Measurements from ENCODE around the gene CREB5.

The CREB5 gene

GRCh38 chr7:28674359-28674782 lies 262.1 kb downstream of the CREB5 start:
- no peak for TF ChIP-seq GATA3 (IDR thresholded peaks at IDR 0.05; ENCODE audit: low read depth, low read length)
- TF ChIP-seq GATA2 (IDR thresholded peaks at IDR 0.05; ENCODE audit: low read depth, low read length), result no peak

- TF ChIP-seq GATA3 (IDR thresholded peaks at IDR 0.05; ENCODE audit: low read depth, low read length) (no peak), GATA2 (IDR thresholded peaks at IDR 0.05; ENCODE audit: low read depth, low read length) (no peak)
Measured at GRCh38 chr7:28675429-28675828, 263.1 kb downstream of the CREB5 start.

- TF ChIP-seq GATA3 (IDR thresholded peaks at IDR 0.05; ENCODE audit: low read depth, low read length) (no peak), GATA2 (IDR thresholded peaks at IDR 0.05; ENCODE audit: low read depth, low read length) (no peak)
Measured at GRCh38 chr7:28677668-28678067, 265.4 kb downstream of the CREB5 start.

GRCh38 chr7:28678431-28678965 lies 266.2 kb downstream of the CREB5 start:
- TF ChIP-seq GATA2 (IDR thresholded peaks at IDR 0.05; ENCODE audit: low read depth, low read length) (no peak), GATA3 (IDR thresholded peaks at IDR 0.05; ENCODE audit: low read depth, low read length) (no peak)

GRCh38 chr7:28681693-28682310 lies 269.5 kb downstream of the CREB5 start:
- TF ChIP-seq GATA2 (IDR thresholded peaks at IDR 0.05; ENCODE audit: low read depth, low read length) (no peak), GATA3 (IDR thresholded peaks at IDR 0.05; ENCODE audit: low read depth, low read length) (no peak)

GRCh38 chr7:28682801-28683200 lies 270.5 kb downstream of the CREB5 start:
- TF ChIP-seq GATA3 (IDR thresholded peaks at IDR 0.05; ENCODE audit: low read depth, low read length) (no peak), GATA2 (IDR thresholded peaks at IDR 0.05; ENCODE audit: low read depth, low read length) (no peak)

GRCh38 chr7:28684650-28685241 lies 272.4 kb downstream of the CREB5 start:
- TF ChIP-seq GATA2 (IDR thresholded peaks at IDR 0.05; ENCODE audit: low read depth, low read length), result no peak
- no peak for TF ChIP-seq GATA3 (IDR thresholded peaks at IDR 0.05; ENCODE audit: low read depth, low read length)

- no peak for TF ChIP-seq GATA3 (IDR thresholded peaks at IDR 0.05; ENCODE audit: low read depth, low read length)
- no peak for TF ChIP-seq GATA2 (IDR thresholded peaks at IDR 0.05; ENCODE audit: low read depth, low read length)
Measured at GRCh38 chr7:28685242-28685643, 272.9 kb downstream of the CREB5 start.

GRCh38 chr7:28685644-28686417 lies 273.5 kb downstream of the CREB5 start:
- TF ChIP-seq GATA2 (IDR thresholded peaks at IDR 0.05; ENCODE audit: low read depth, low read length) (no peak), GATA3 (IDR thresholded peaks at IDR 0.05; ENCODE audit: low read depth, low read length) (no peak)

- TF ChIP-seq GATA2 (IDR thresholded peaks at IDR 0.05; ENCODE audit: low read depth, low read length) (no peak), GATA3 (IDR thresholded peaks at IDR 0.05; ENCODE audit: low read depth, low read length) (no peak)
Measured at GRCh38 chr7:28686418-28686800, 274.1 kb downstream of the CREB5 start.

- TF ChIP-seq GATA3 (IDR thresholded peaks at IDR 0.05; ENCODE audit: low read depth, low read length) (no peak), GATA2 (IDR thresholded peaks at IDR 0.05; ENCODE audit: low read depth, low read length) (no peak)
Measured at GRCh38 chr7:28687537-28687936, 275.2 kb downstream of the CREB5 start.

GRCh38 chr7:28688174-28688573 lies 275.9 kb downstream of the CREB5 start:
- TF ChIP-seq GATA3 (IDR thresholded peaks at IDR 0.05; ENCODE audit: low read depth, low read length) (no peak), GATA2 (IDR thresholded peaks at IDR 0.05; ENCODE audit: low read depth, low read length) (no peak)

- TF ChIP-seq GATA2 (IDR thresholded peaks at IDR 0.05; ENCODE audit: low read depth, low read length) (no peak), GATA3 (IDR thresholded peaks at IDR 0.05; ENCODE audit: low read depth, low read length) (no peak)
Measured at GRCh38 chr7:28688651-28689050, 276.3 kb downstream of the CREB5 start.

All from SH-SY5Y (cell line).